ENCODE results near the gene EEFSEC. TPM values are rescaled to one million over a fixed set of nuclear protein-coding genes. Genes with fewer than 3 reads are reported as not detected.

The EEFSEC gene
- total RNA-seq, 1 experiment from 2014 or later: 9.6 TPM

DNA sequence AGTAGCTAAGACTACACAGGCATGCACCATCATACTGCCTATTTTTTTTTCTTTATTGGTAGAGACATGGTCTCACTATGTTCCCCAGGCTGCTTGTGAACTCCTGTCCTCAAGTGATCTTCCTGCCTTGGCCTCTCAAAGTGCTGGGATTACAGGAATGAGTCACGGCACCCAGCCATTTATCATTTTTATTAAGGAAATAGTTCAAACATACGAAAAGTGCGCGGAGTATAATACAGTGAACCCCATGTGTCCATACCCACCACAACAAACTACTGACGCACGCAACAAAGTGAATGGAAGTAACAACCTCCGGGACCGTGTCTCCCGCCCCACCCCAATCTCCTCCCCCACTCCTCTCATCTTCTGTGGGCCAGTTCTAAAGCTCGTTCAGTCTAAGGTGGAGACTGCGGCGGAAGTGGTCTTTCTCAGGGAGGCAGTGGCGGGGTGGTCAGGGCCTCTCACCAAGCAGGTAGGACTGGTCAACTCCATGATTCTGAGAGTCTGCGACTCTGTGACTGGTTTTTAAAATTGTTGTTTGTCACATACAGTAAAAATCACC lies 271.3 kb downstream of the EEFSEC start:
- Histone ChIP-seq H3K9me3 (ENCODE audit: low read length) (no peaks in the 10 kb centered on the region), H4K20me1 (ENCODE audit: low read length) (no peaks in the 10 kb centered on the region), H3K27me3 (ENCODE audit: low read length) (no peaks in the 10 kb centered on the region), H3K9me2 (replicated peaks; ENCODE audit: low read length) (no peaks in the 10 kb centered on the region), H3K4me3 (ENCODE audit: low read length) (no peak overlapping the region), H2AFZ (ENCODE audit: low read length) (no peak overlapping the region), H3K4me2 (ENCODE audit: low read length) (no peak overlapping the region), H3K79me2 (ENCODE audit: low read length) (no peaks in the 10 kb centered on the region), H3K27ac (ENCODE audit: low read length) (peak overlapping the region; percentile 39), H3F3A (ENCODE audit: low read length, unreplicated experiment) (no peaks in the 10 kb centered on the region), H3K9ac (ENCODE audit: low read length) (no peak overlapping the region), H3K36me3 (ENCODE audit: low read depth, low read length) (no peaks in the 10 kb centered on the region), H3K4me1 (ENCODE audit: insufficient read depth, low read length) (peaks cover 20% of the 10 kb centered on the region; the same call in 1 of the 2 replicates)
- intact Hi-C loops (cut with micrococcal nuclease): loop anchor here (10.0 kb wide), 1 partner anchor 120 kb away; no protein-coding TSS in a partner anchor
- ATAC-seq (peak; percentile 18), DNase-seq (peak; percentile 49)
- TF ChIP-seq EZH2phosphoT487 (IDR thresholded peaks at IDR 0.05; ENCODE audit: borderline replicate concordance, low read length) (no peak), EZH2 (IDR thresholded peaks at IDR 0.05; ENCODE audit: low read length, unreplicated experiment) (no peak)
- TF ChIP-seq, protein P1, sequence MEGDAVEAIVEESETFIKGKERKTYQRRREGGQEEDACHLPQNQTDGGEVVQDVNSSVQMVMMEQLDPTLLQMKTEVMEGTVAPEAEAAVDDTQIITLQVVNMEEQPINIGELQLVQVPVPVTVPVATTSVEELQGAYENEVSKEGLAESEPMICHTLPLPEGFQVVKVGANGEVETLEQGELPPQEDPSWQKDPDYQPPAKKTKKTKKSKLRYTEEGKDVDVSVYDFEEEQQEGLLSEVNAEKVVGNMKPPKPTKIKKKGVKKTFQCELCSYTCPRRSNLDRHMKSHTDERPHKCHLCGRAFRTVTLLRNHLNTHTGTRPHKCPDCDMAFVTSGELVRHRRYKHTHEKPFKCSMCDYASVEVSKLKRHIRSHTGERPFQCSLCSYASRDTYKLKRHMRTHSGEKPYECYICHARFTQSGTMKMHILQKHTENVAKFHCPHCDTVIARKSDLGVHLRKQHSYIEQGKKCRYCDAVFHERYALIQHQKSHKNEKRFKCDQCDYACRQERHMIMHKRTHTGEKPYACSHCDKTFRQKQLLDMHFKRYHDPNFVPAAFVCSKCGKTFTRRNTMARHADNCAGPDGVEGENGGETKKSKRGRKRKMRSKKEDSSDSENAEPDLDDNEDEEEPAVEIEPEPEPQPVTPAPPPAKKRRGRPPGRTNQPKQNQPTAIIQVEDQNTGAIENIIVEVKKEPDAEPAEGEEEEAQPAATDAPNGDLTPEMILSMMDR (conservative IDR thresholded peaks at IDR 0.05; ENCODE audit: low read depth, low read length): no peak
- BruUV-seq (replicated peaks): no TSS peak
- POLR2A ChIA-PET (ENCODE audit: unreplicated experiment): no interaction called here
- CTCF ChIA-PET: interaction anchor here (0.7 kb wide), 1 partner anchor 41 kb away, joined by 4 read pairs; no protein-coding TSS in a partner anchor

DNA sequence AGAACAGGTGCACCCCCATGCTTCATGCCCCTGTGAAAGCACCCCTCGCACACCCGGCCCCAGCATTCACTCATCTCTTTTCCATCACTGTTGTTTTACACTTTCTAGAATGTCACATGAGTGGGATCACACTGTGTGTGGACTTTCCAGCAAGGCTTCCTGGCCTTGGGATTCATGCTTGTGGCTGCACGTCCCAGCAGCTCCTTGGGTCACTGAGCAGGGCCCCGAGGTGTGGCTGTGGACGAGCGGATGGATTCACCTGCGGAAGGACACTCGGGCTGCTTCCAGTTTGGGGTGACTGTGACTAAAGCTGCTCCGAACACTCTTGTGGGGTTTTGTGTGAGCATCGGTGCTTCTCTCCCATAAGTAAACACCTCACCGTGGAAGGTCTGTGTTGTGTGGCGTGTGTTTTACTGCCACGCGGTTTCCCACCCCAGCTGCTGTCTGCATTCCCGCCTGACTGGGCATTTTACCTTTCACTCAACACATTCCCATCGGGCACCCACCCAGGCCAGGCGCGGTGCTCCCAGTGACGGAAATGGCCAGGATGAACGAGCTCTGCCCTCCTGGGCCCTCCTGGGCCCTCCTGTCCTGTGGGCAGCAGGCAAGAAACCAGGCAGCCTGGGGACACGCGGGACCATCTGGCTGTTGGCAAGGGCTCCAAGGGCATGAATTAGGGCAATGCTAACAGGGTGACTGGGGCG lies 272.0 kb downstream of the EEFSEC start:
- ChIA-PET POLR2A (ENCODE audit: unreplicated experiment) (no interaction called here), CTCF (interaction anchor here (0.6 to 0.7 kb wide), 4 partner anchors 41 to 687 kb away, joined by 4 to 7 read pairs (median 4); no protein-coding TSS in a partner anchor)
- Histone ChIP-seq H3K27ac (ENCODE audit: low read length) (peak overlapping the region; percentile 39), H3K4me2 (ENCODE audit: low read length) (no peak overlapping the region), H3K36me3 (ENCODE audit: low read depth, low read length) (no peaks in the 10 kb centered on the region), H3F3A (ENCODE audit: low read length, unreplicated experiment) (no peaks in the 10 kb centered on the region), H2AFZ (ENCODE audit: low read length) (no peak overlapping the region), H3K9ac (ENCODE audit: low read length) (no peak overlapping the region), H3K79me2 (ENCODE audit: low read length) (no peaks in the 10 kb centered on the region), H4K20me1 (ENCODE audit: low read length) (no peaks in the 10 kb centered on the region), H3K4me3 (ENCODE audit: low read length) (no peak overlapping the region), H3K27me3 (ENCODE audit: low read length) (no peaks in the 10 kb centered on the region), H3K9me2 (replicated peaks; ENCODE audit: low read length) (no peaks in the 10 kb centered on the region), H3K9me3 (ENCODE audit: low read length) (no peaks in the 10 kb centered on the region), H3K4me1 (ENCODE audit: insufficient read depth, low read length) (peaks cover 20% of the 10 kb centered on the region; the same call in 1 of the 2 replicates)
- no TSS peak for BruUV-seq (replicated peaks)
- ATAC-seq: no peak
- intact Hi-C loops (cut with micrococcal nuclease): loop anchor here (10.0 kb wide), 1 partner anchor 120 kb away; no protein-coding TSS in a partner anchor
- no peak for DNase-seq
- TF ChIP-seq, protein P1 (conservative IDR thresholded peaks at IDR 0.05; ENCODE audit: low read depth, low read length): no peak
- TF ChIP-seq EZH2phosphoT487 (IDR thresholded peaks at IDR 0.05; ENCODE audit: borderline replicate concordance, low read length): no peak
- no peak for TF ChIP-seq EZH2 (IDR thresholded peaks at IDR 0.05; ENCODE audit: low read length, unreplicated experiment)

DNA sequence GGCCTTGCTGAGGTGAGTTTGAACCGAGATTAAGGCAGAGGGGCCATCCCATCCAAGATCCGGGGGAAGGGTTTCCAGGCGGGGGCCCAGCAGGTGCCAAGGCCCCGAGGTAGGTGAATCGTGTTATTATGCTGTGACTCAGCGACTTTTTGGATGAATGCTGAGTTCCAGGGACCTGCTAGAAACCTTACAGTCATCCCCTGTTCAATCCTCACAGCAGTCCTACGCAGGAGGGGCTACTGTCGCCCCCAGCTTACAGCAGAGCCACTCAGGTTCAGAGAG lies 272.5 kb downstream of the EEFSEC start:
- no peak overlapping the region for H3K27ac ChIP-seq (ENCODE audit: low read length)
- H3K27me3 ChIP-seq (ENCODE audit: low read length): no peaks in the 10 kb centered on the region
- no peaks in the 10 kb centered on the region for H3K36me3 ChIP-seq (ENCODE audit: low read depth, low read length)
- intact Hi-C loops (cut with micrococcal nuclease): loop anchor here (10.0 kb wide), 1 partner anchor 121 kb away; no protein-coding TSS in a partner anchor
- BruUV-seq (replicated peaks): no TSS peak
- POLR2A ChIA-PET (ENCODE audit: unreplicated experiment): no interaction called here
- no peaks in the 10 kb centered on the region for H3K9me3 ChIP-seq (ENCODE audit: low read length)
- ATAC-seq: no peak
- TF ChIP-seq, protein P1 (conservative IDR thresholded peaks at IDR 0.05; ENCODE audit: low read depth, low read length): no peak
- TF ChIP-seq EZH2phosphoT487 (IDR thresholded peaks at IDR 0.05; ENCODE audit: borderline replicate concordance, low read length) (no peak), EZH2 (IDR thresholded peaks at IDR 0.05; ENCODE audit: low read length, unreplicated experiment) (no peak)
- H3K4me1 ChIP-seq (ENCODE audit: insufficient read depth, low read length): peaks cover 20% of the 10 kb centered on the region; the same call in 1 of the 2 replicates
- peak overlapping the region; percentile 75 for H3K4me2 ChIP-seq (ENCODE audit: low read length)
- no peaks in the 10 kb centered on the region for H3F3A ChIP-seq (ENCODE audit: low read length, unreplicated experiment)
- no peaks in the 10 kb centered on the region for H3K79me2 ChIP-seq (ENCODE audit: low read length)
- no peak overlapping the region for H3K9ac ChIP-seq (ENCODE audit: low read length)
- H3K4me3 ChIP-seq (ENCODE audit: low read length): peak overlapping the region; percentile 38; the same call in 1 of the 2 replicates
- no peak overlapping the region; the same call in 1 of the 2 replicates for H2AFZ ChIP-seq (ENCODE audit: low read length)
- H4K20me1 ChIP-seq (ENCODE audit: low read length): no peaks in the 10 kb centered on the region
- no peak for DNase-seq
- CTCF ChIA-PET: interaction anchor here (0.6 to 0.7 kb wide), 3 partner anchors 72 to 687 kb away, joined by 4 to 7 read pairs (median 4); no protein-coding TSS in a partner anchor
- H3K9me2 ChIP-seq (replicated peaks; ENCODE audit: low read length): no peaks in the 10 kb centered on the region

All from PC-3 (cell line).